ENCODE results near the gene TDRKH. TPM values are rescaled to one million over a fixed set of nuclear protein-coding genes. Genes with fewer than 3 reads are reported as not detected.

The TDRKH gene
- total RNA-seq, 1 donor from 2014 or later, result 3.8 TPM

DNA sequence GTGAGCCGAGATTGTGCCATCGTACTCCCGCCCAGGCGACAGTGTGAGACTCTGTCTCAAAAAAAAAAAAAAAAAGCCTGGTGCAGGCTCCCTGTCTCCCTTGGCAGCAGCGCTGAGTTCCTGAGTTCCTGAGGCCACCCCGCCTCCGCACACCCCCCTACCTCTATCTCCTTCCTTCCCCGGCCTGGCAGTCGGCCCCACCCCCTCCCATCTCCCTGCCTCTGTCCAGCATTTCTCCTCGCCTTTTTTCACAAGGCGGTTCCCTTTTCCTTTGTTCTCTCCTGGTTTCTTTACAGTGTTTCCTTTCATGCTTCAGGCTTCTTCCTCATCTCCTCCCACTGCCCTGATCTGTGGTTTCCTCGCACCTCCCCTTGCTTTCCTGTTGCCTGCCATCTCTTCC, 38.6 kb upstream of the TDRKH start:
- Histone ChIP-seq H3K27ac (replicated peaks) (no peak overlapping the region), H3K27me3 (ENCODE audit: low read depth) (no peaks in the 10 kb centered on the region)

DNA sequence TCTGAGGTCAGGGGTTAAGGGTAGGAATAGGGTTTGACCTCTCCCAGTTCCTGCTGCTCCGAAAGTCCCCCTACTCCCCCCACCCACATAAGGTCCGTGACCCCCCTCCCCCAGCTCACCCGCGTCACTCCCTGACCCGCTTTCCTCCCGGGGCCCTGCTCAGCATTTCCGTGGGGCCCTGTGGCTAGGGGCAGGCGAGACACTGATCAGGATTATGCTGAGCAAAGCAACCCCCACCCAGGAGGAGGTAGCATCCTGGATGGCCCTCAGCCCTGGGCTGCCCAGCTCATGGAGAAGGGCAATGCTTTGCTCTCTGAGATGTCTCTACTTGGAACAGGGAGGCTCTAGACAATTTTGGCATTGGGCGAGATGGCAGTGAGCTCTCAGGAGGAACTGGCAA, 37.6 kb upstream of the TDRKH start:
- TF ChIP-seq, protein P1, sequence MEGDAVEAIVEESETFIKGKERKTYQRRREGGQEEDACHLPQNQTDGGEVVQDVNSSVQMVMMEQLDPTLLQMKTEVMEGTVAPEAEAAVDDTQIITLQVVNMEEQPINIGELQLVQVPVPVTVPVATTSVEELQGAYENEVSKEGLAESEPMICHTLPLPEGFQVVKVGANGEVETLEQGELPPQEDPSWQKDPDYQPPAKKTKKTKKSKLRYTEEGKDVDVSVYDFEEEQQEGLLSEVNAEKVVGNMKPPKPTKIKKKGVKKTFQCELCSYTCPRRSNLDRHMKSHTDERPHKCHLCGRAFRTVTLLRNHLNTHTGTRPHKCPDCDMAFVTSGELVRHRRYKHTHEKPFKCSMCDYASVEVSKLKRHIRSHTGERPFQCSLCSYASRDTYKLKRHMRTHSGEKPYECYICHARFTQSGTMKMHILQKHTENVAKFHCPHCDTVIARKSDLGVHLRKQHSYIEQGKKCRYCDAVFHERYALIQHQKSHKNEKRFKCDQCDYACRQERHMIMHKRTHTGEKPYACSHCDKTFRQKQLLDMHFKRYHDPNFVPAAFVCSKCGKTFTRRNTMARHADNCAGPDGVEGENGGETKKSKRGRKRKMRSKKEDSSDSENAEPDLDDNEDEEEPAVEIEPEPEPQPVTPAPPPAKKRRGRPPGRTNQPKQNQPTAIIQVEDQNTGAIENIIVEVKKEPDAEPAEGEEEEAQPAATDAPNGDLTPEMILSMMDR (IDR thresholded peaks at IDR 0.05; ENCODE audit: borderline replicate concordance), result no peak
- Histone ChIP-seq H3K27me3 (ENCODE audit: low read depth) (no peaks in the 10 kb centered on the region), H3K27ac (replicated peaks) (no peak overlapping the region), H3K4me1 (peaks cover 47% of the 10 kb centered on the region), H3K9me3 (replicated peaks) (no peaks in the 10 kb centered on the region), H3K4me3 (no peak overlapping the region), H3K36me3 (no peaks in the 10 kb centered on the region)
- intact Hi-C loops (cut with micrococcal nuclease), result no loop called here
- DNase-seq, result no peak

More for the DNA sequence above, 38.6 kb upstream of the TDRKH start:
- Histone ChIP-seq H3K4me1 (peaks cover 52% of the 10 kb centered on the region), H3K9me3 (replicated peaks) (no peaks in the 10 kb centered on the region), H3K4me3 (no peak overlapping the region), H3K36me3 (no peaks in the 10 kb centered on the region)
- intact Hi-C loops (cut with micrococcal nuclease), result no loop called here
- no peak for DNase-seq
- TF ChIP-seq, protein P1 (IDR thresholded peaks at IDR 0.05; ENCODE audit: borderline replicate concordance), result no peak

DNA sequence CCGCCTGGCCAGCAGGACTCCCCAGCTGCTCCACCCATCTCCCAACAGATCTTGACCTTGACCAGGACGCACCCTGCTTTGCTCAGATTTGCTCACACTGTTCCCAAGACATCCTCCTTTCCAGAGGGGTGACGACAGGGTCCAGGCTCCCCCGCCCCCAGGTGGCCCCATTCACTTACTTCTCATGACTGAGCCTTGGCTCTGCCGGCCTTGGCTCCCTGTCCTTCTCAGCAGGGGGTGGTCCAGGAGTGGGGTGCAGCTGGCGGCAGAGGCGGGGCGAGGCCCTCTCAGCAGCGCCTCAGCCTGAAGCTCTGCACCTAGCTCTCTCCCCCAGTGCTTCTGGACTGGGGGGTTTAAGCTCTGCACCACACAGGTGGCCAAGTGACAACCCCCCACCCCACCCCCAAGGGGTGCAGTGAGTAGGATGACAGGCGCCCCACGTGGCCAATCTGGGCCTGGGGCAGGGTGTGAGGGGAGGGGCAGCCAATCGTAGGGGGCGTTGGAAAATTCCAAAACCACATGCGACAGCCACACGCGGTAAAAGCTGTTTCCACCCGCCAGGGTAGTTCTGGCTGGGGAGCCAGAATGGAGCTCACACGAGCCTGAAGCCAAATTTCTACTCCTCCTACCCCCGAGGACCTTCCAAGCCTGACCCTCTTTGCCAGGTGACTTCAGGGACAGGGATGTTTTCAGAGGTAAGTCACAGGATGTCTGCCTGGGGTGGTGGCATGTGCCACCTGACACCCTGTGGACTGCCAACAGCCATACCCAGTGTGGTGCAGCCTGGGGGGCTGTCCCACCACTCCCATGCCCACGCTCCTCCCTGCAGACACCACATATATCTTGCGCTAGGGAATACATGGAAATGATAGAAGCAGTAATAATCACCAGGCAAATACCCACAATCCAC, 35.7 kb upstream of the TDRKH start:
- no peaks in the 10 kb centered on the region for H3K36me3 ChIP-seq
- H3K27ac ChIP-seq (replicated peaks), result no peak overlapping the region
- H3K27me3 ChIP-seq (ENCODE audit: low read depth), result no peaks in the 10 kb centered on the region
- DNase-seq, result no peak
- TF ChIP-seq, protein P1 (IDR thresholded peaks at IDR 0.05; ENCODE audit: borderline replicate concordance), result no peak
- H3K4me1 ChIP-seq, result peaks cover 40% of the 10 kb centered on the region
- no peaks in the 10 kb centered on the region for H3K9me3 ChIP-seq (replicated peaks)
- no peak overlapping the region for H3K4me3 ChIP-seq
- intact Hi-C loops (cut with micrococcal nuclease), result no loop called here

DNA sequence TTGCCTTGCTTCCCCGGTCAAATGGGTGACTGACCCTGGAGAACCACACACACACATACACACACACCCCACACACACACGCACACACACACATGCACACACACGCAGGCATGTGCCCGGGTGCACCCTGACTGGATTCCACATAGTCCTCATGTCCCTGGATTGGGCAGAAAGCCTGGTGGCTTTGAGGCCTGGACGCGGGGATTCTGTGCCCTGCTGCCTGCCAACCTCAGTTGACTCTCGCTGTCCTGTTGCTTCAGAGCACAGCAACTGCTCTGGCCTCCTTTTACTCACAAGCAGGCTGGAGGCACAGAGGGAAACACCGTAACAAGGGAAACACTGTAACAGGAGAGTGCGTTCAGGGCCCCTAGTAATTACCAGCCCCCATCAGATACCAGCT, 34.9 kb upstream of the TDRKH start:
- no peak for DNase-seq
- Histone ChIP-seq H3K27ac (replicated peaks) (no peak overlapping the region), H3K27me3 (ENCODE audit: low read depth) (no peaks in the 10 kb centered on the region), H3K4me1 (peaks cover 47% of the 10 kb centered on the region), H3K9me3 (replicated peaks) (no peaks in the 10 kb centered on the region), H3K36me3 (no peaks in the 10 kb centered on the region), H3K4me3 (no peak overlapping the region)
- TF ChIP-seq, protein P1 (IDR thresholded peaks at IDR 0.05; ENCODE audit: borderline replicate concordance), result no peak
- intact Hi-C loops (cut with micrococcal nuclease), result no loop called here

DNA sequence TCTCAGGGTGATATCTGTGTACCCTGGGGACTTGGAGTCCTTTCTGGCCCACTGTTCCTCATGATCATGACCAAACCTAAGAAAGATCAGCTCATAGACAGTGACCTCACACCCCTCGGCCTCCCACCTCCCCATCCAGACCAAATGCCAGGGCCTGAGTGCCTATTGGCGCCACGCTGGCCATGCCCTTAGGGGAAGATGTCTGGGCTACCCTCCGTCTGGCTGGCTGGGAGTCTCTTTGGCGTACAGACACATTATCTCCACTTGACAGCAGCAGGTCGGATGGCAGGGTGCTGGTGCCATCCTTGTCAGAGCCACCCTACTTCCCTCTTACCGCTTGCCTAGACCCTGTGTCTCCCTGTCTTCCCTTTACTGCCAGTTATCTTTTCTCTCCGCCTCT, 32.9 kb upstream of the TDRKH start:
- H3K4me3 ChIP-seq, result no peak overlapping the region
- intact Hi-C loops (cut with micrococcal nuclease), result no loop called here
- TF ChIP-seq, protein P1 (IDR thresholded peaks at IDR 0.05; ENCODE audit: borderline replicate concordance), result no peak

More for the DNA sequence above, 32.9 kb upstream of the TDRKH start:
- H3K9me3 ChIP-seq (replicated peaks), result no peaks in the 10 kb centered on the region
- H3K27me3 ChIP-seq (ENCODE audit: low read depth), result no peaks in the 10 kb centered on the region
- H3K36me3 ChIP-seq, result no peaks in the 10 kb centered on the region
- no peak overlapping the region for H3K27ac ChIP-seq (replicated peaks)
- no peak for DNase-seq
- peaks cover 32% of the 10 kb centered on the region for H3K4me1 ChIP-seq

All from left ventricle myocardium inferior (tissue), 1 donor.